H1 (cell line): ENCODE results near the gene GGA2.

Experiments used
- BCL11A ChIP-seq, 2 experiments: IDR thresholded peaks; one replicate each; pipeline ENCODE4 v1.6.1; 2011; ENCODE audit warnings: low read depth in 2 of 2, low read length in 2 of 2, mild to moderate bottlenecking in 2 of 2
- CTCF ChIP-seq, 3 experiments: IDR thresholded peaks; 1 replicate in 2 of 3; 2 replicates in 1 of 3; pipeline versions ENCODE4 v1.5.1 to v1.6.1; 2011; ENCODE audit warnings: low read length in 3 of 3, mild to moderate bottlenecking in 3 of 3, inconsistent platforms in 2 of 3, low read depth in 1 of 3, moderate library complexity in 1 of 3; ENCODE audit not compliant: insufficient read depth in 1 of 3; ENCODE audit errors: control extremely low read depth in 1 of 3
- POLR2AphosphoS5 ChIP-seq: IDR thresholded peaks from 2 replicates; pipeline ENCODE4 v1.6.1; 2011; ENCODE audit warnings: low read depth, low read length

GRCh38 chr16:23506606-23506994, 3.7 kb downstream of the GGA2 start:
- TF ChIP-seq CTCF (IDR thresholded peaks at IDR 0.05; ENCODE audit: control extremely low read depth in 1 of 3, insufficient read depth in 1 of 3, low read depth in 1 of 3, low read length in 3 of 3) (no peak), POLR2AphosphoS5 (no peak), BCL11A (IDR thresholded peaks at IDR 0.05; ENCODE audit: low read depth in 2 of 2, low read length in 2 of 2) (no peak)
